GM12801 (cell line): ENCODE data around the gene LRCOL1.

Experiments used
- TF ChIP-seq, protein P1 (sequence below): IDR thresholded peaks from one replicate; pipeline ENCODE4 v1.5.1; 2011; ENCODE audit warnings: control low read depth; ENCODE audit not compliant: insufficient read length; ENCODE audit errors: extremely low read depth

Gene LRCOL1

DNA sequence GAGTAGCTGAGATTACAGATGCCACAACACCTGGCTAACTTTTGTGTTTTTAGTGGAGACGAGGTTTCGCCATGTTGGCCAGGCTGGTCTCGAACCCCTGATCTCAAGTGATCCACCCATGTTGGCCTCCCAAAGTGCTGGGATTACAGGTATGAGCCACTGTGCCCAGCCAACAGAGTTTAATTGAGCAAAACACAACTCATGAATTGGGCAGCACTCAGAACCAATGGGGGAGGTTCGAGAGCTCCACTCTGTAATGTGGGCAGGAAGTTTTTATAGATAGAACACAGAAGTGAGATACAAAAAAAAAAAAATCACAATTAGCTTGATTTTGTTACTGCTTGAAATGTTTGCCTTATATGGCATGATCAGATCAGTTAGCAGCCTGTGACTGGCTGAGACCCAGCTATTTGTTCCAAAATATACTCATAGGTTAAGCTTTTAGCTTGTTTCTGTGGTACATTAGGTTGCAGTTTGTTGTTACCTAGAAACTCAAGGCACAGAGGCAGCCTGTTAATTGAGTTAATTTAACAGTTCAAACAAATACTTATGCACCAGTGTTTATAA lies 6.8 kb upstream of the LRCOL1 start:
- TF ChIP-seq, protein P1, sequence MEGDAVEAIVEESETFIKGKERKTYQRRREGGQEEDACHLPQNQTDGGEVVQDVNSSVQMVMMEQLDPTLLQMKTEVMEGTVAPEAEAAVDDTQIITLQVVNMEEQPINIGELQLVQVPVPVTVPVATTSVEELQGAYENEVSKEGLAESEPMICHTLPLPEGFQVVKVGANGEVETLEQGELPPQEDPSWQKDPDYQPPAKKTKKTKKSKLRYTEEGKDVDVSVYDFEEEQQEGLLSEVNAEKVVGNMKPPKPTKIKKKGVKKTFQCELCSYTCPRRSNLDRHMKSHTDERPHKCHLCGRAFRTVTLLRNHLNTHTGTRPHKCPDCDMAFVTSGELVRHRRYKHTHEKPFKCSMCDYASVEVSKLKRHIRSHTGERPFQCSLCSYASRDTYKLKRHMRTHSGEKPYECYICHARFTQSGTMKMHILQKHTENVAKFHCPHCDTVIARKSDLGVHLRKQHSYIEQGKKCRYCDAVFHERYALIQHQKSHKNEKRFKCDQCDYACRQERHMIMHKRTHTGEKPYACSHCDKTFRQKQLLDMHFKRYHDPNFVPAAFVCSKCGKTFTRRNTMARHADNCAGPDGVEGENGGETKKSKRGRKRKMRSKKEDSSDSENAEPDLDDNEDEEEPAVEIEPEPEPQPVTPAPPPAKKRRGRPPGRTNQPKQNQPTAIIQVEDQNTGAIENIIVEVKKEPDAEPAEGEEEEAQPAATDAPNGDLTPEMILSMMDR = no peak

DNA sequence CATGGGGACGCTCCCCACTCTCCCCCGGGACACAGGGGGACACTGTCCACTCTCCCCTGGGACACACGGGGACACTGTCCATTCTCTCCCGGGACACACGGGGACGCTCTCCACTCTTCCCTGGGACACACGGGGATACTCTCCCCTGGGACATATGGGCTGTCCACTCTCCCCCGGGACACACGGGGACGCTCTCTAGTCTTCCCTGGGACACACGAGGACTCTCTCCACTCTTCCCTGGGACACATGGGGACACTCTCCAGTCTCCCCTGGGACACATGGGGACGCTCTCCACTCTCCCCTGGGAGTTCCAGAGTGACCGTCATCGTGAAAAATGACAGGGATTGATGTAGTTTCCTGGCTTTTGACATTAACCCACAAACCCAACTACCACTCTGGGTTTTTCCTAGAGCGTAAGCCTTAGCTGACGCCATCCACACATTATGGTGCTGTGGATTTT lies 5.2 kb upstream of the LRCOL1 start:
- TF ChIP-seq, protein P1 = no peak

DNA sequence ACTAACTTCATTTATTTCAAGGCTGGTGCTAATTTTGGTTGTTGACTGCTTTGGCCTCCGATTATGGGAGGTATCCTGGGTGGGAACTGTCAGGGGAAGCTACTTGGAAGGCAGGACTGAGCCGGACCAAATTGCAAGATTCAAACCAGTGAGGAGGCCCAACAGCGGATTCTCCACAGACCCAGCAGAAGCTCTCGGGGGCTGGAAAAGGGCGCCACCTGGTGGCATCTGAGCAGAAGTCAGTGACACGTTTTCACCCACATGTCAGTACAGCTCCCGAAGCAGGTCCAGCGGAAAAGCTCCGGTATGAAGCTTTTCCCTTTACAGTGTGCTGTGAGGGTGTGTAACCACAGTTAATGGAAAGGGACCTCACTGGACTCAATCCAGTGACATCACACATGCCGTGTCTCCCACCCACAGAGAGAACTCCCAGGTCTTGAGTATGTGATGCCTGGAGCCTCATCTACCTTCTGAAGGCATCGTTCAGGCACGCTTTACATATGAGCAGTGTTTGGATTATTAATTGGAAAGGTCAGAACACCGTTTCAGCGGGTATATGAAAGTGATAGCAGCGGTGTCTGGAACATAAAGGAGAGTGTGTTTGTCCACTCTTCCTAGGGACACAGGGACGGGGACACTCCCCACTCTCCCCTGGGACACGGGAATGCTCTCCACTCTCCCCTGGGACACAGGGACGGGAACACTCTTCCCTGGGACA lies 4.6 kb upstream of the LRCOL1 start:
- TF ChIP-seq, protein P1 = no peak

DNA sequence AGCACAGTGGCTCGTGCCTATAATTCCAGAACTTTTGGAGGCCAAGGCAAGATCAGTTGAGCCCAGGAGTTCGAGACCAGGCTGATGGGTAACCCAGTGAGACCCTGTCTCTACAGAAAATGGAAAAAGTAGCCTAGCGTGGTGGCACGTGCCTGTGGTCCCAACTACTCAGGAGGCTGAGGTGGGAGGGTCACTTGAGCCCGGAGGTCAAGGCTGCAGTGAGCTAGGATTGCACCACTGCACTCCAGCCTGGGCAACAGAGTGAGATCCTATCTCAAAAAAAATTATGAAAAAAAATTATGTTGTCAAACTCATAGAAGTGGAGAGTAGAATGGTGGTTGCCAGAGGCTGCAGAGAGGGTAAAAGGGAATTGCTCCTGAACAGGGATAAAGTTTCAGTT lies 3.6 kb upstream of the LRCOL1 start:
- TF ChIP-seq, protein P1 = no peak

DNA sequence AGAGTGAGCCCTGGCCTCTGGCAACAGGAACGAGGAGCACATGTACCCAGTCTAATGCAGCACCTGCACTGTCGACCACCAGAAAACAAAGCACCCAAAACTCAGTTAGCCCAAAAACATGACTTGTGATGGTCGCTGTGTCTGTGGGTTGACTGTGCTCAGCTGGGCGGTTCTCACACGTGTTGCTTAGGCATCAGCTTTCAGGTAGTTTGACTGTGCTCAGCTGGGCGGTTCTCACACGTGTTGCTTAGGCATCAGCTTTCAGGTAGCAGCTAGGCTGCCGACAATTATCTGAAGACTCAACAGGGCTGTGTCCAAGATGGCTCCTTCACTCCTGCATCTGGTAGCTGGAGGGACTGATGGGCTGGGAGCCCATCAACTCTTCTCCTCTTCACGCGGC lies 1.2 kb upstream of the LRCOL1 start:
- TF ChIP-seq, protein P1 = no peak

DNA sequence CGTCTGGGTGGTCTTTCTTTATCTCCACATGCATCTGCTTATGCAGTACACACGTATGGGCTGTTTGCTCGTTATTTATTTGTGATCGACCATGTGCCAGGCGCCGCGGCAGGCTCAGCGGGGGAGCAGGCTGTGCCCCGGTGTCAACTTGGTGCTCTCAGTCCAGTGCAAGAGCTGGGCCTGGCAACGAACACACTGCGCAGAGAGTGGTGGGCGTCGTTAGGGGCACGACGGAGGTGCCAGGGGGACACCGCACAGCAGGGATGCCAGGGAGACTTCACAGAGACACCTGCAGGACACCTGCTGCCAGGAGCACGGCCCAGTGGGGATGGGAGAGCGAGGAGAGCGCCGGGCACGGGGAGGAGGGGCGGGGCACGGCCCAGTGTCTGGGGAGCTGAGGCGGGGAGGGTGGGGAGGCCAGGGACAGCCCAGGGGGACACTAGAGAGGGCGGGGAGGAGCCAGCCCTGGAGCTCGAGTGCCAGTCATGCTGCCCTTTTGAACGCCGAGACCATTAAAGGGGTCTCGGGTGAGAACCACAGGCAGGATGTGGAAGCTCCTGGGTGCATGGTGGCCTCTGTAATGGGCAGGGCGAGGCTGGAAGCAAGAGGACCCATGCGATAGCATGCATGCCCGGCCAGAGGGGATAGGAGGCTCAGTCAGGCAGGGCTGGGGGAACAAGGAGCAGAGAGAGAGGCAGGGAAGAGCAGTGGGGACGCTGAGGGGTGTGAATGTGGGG lies 652 bp upstream of the LRCOL1 start:
- TF ChIP-seq, protein P1 = no peak
